ENCODE measurements around the gene DLGAP1.

The DLGAP1 gene

DNA sequence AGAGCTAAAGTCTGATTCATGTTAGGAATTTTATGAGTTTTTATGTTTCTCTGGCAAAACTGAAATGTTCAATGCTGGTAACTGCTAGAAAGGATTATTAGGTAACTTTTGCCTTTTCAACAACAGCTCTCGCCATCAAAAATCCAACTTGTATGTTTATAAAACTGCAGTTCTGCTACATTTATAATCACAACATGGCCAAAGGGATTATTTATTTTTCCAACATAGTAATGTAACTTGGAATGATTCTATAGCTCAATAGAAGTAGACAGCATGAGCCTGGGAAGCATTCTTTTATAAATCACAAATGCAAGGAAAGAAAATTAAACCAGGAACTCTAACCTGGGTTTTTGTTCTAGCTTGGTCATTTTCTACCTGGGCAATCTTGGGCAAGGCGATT is 534.3 kb downstream of the DLGAP1 start:
- no peak for DNase-seq

GRCh38 chr18:3919396-3920061 is 535.6 kb downstream of the DLGAP1 start:
- DNase-seq = no peak

GRCh38 chr18:3916082-3916481 is 539.0 kb downstream of the DLGAP1 start:
- DNase-seq = no peak

GRCh38 chr18:3914833-3915610 is 540.1 kb downstream of the DLGAP1 start:
- DNase-seq = no peak

- no peak for DNase-seq
Observed at GRCh38 chr18:3914109-3914508, 541.0 kb downstream of the DLGAP1 start.

GRCh38 chr18:3912705-3913104 is 542.4 kb downstream of the DLGAP1 start:
- no peak for DNase-seq

DNA sequence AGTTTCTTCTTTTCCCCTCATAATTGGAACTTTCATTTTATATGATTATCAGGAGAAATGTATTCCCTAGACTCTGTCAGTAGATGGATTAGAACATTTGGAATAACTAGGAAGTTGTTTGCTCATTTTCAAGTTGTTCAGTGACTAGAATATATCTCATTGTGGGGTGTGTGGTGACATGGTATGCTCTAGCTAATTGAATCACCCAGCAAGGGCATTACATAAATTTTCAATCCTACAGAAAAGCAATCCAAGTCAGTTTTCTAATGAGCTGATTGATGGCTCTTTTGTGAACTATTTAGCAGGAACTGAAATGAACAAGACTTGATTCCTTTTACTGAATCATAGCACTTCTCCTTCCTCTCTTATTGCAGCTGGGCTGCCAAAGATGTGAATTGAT is 543.7 kb downstream of the DLGAP1 start:
- DNase-seq = no peak

DNA sequence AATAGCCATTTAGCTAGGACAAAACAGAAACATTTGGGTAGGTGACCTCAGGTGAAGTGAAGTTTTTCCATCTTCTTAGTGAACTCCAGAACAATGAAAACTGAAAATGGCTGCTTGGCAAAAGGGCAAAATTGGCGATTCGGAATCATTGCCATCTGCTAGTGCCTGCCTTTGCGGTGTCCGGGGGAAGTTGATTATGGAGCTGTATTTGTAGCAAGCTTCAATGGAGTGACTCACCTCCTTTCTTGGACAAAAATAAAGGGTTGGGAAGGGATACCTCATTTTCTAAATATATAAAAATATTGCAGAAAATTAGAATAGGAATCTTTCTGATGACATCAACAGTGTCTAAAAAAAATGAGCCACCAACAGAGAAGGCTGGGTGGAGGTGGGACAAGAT is 544.6 kb downstream of the DLGAP1 start:
- no peak for DNase-seq

GRCh38 chr18:3907955-3908354 is 547.2 kb downstream of the DLGAP1 start:
- no peak for DNase-seq

- no peak for DNase-seq
Observed at GRCh38 chr18:3906116-3906750, 548.9 kb downstream of the DLGAP1 start.

GRCh38 chr18:3903337-3903736 is 551.8 kb downstream of the DLGAP1 start:
- DNase-seq = no peak

GRCh38 chr18:3902676-3903075 is 552.4 kb downstream of the DLGAP1 start:
- no peak for DNase-seq

DNA sequence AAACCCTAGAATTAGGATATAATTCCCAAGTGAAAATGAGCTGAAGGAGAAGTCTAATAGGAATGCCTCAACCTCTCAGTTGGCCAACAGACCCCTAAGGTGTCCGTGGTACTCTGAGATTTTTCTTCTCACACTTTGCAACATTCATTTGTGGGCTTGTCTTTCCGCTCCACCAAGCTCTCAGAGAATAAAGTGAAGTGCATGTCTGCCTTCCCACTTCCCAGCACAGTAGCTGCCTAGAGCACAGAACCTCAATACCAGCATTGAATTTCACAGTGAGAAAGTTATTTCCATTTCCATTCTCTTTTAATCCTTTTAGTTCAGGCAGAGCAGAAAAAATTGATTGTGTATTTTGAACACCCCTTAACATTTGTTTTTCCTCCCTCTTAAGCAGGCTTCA is 553.3 kb downstream of the DLGAP1 start:
- DNase-seq = no peak

DNA sequence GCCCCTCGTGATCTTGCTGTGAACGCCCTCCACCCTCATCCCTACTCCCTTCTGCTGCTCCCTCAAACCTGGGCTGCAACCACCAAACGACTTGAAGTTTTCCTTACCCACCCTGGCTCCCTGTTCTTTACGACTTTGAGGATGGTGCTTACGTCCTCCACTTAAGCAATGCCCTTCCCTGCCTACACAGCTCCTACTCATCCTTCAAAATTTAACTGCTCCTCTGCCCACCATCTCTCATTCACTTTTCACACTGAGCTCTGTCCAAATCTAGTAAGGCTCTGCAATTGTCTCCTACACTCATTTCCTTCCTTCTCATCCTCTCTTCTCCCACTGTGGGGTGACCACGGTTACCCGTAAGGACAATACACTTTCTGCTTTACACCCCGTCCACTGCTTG is 554.1 kb downstream of the DLGAP1 start:
- DNase-seq = no peak

- no peak for DNase-seq
Observed at GRCh38 chr18:3900327-3900726, 554.8 kb downstream of the DLGAP1 start.

- DNase-seq = no peak
Observed at GRCh38 chr18:3898861-3899613, 556.1 kb downstream of the DLGAP1 start.

DNA sequence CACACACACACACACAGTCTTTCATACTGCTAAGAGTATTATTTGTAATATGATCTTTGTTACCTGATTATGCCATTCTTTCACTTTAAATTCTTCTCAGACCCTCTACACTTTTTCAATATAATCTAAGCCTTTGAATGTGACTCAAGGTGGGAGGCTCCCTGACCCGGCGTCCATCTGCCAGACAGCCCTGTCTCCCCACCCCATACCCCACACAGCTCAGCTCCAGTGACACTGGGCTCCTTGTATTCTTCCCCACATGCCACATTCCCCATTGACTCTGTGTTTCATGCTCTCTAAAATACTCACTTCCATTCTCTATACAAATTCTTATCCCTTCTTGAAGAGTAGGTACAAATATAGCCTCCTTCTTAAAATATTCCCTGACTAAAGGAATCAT is 563.0 kb downstream of the DLGAP1 start:
- DNase-seq = no peak

DNA sequence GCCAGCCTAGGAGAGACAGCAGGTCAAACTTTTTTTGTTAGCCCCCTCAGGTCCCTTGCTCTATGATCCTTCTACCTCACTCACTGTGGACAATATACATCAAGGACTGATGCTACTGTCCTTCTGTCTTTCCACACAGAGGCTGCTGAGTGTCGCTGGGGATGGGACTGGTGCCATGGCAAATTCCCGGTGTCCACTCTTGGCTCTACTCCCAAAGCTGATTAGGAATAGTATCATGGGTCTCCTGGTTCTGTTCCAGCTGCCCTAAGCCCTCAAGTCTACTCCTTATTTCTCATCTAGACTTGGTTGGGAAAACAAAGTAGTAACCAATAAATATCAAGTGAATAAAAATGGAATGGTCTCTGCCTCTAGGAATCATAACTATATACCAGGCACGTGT is 563.9 kb downstream of the DLGAP1 start:
- no peak for DNase-seq

DNA sequence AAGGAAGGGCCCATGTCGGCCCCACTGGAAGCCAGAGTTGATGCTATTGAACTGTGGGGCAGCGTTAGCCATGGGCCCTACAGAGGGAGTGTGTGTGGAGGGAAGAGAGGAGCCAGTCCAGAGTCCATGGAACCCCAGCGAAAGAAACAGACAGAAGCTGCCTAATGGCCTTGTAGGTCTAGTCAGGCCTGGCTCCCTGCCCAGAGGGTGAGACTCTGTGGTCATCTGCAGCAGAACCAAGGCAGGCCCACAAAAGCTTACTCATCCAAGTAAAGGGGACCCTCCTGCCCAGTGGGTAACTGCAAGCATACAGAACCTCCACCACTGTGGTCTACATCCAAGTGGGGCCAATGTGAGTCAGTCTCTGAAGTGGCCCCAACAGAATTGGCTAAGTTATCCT is 565.3 kb downstream of the DLGAP1 start:
- DNase-seq = no peak

DNA sequence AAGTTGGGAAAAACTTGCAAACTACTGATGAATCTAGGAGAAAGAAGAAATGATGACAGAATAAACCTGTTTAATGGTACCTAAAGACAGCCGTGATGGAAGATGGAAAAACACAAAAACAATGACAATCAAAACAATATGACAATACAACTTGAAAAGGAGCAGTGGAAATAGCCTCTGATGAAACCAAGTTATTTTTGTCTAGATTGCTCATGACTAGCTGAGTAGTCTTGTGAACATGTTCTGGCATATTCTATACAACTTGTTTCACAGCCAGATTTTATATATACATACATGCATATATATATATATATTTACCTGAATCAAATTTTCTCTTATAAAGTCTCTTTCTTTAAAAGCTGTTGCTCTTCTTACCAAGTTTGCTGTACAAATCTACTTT is 566.0 kb downstream of the DLGAP1 start:
- DNase-seq = no peak

DNA sequence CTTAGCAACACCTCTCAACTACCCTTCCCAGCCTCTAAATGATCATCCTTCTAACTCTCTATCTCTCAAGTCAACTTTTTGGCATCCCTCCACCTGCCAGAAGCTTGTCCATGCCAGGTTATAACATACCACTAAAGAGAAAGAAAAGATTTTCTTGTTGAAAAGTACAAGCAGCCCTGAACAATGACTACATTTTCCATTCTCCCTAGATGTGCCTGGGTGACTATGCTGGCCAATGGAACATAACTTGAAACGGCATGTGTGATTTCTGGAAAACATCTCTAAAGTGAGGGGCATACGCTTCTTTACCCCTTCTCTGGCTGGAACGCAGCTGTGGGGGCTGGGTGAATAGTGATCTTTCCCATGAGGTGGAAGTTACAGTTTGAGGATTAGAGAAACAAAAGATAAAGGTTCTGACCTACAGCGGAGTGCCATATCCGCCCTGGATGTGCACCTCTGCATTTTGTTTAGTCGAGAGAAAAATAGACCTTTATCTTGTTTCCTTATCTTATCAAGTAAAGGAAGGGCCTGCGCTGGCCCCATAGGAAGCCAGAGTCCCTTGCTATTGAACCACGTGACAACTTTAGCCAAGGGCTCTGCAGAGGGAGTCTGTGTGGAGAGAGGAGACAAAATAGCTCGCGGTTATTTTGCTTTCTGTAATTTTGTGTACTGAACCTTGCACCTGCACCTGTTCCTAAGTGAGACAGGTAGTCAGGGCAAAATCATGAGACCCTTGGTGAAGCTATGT is 568.4 kb downstream of the DLGAP1 start:
- DNase-seq = no peak

- no peak for DNase-seq
Observed at GRCh38 chr18:3885209-3885792, 569.8 kb downstream of the DLGAP1 start.

- no peak for DNase-seq
Observed at GRCh38 chr18:3879836-3880120, 575.3 kb downstream of the DLGAP1 start.

Measured in cortex of kidney (tissue), 1 donor.